Fibroblast of lung (primary cell): ENCODE data around the gene CADM2.

Experiments
- EZH2 ChIP-seq: IDR thresholded peaks from 2 replicates; pipeline ENCODE4 v1.5.1; 2012; ENCODE audit warnings: low read length, control low read depth, mild to moderate bottlenecking; ENCODE audit errors: missing control alignments
- TF ChIP-seq, protein P1 (sequence below), 2 donors: IDR thresholded peaks in 1 of 2; conservative IDR thresholded peaks in 1 of 2; 1 replicate in 1 of 2; 2 replicates in 1 of 2; pipeline ENCODE4 v1.5.1; 2011 to 2012; ENCODE audit warnings: low read length in 2 of 2, control low read depth in 1 of 2, inconsistent platforms in 1 of 2, low read depth in 1 of 2, mild to moderate bottlenecking in 1 of 2

DNA sequence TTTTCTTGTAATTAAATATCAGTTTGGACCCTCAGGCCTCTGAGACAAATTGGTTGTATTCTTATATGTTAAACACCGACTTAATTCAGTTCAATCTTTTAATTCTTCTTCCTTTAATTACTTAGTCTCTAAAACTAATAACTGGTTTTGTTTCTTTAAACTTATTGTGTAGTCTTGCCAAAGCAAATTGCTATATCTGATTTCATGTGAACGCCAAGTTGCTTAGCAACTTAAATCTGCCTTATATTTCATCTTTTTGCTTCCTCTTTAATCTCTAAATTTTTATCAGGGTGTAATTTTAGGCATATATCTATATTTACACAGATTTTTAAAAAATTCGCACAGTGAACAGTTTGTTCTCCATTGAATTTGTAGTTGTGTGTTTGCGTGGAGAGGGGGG is 82.2 kb downstream of the CADM2 start:
- TF ChIP-seq, protein P1, sequence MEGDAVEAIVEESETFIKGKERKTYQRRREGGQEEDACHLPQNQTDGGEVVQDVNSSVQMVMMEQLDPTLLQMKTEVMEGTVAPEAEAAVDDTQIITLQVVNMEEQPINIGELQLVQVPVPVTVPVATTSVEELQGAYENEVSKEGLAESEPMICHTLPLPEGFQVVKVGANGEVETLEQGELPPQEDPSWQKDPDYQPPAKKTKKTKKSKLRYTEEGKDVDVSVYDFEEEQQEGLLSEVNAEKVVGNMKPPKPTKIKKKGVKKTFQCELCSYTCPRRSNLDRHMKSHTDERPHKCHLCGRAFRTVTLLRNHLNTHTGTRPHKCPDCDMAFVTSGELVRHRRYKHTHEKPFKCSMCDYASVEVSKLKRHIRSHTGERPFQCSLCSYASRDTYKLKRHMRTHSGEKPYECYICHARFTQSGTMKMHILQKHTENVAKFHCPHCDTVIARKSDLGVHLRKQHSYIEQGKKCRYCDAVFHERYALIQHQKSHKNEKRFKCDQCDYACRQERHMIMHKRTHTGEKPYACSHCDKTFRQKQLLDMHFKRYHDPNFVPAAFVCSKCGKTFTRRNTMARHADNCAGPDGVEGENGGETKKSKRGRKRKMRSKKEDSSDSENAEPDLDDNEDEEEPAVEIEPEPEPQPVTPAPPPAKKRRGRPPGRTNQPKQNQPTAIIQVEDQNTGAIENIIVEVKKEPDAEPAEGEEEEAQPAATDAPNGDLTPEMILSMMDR (conservative IDR thresholded peaks at IDR 0.05 in 1 of 2, IDR thresholded peaks at IDR 0.05 in 1 of 2; ENCODE audit: low read depth in 1 of 2, low read length in 2 of 2) = no peak
- no peak for TF ChIP-seq EZH2
